Astrocyte (in vitro differentiated cells and primary cell): Measurements from ENCODE around the gene ENOX1.

ENCODE experiments used
- EZH2 ChIP-seq: IDR thresholded peaks from 2 replicates; pipeline ENCODE4 v1.6.1; 2012; ENCODE audit warnings: mild to moderate bottlenecking, low read length, inconsistent platforms; ENCODE audit not compliant: insufficient read depth
- TF ChIP-seq, protein P1 (sequence below): IDR thresholded peaks from 2 replicates; pipeline ENCODE4 v1.5.1; 2011; ENCODE audit warnings: low read depth, mild to moderate bottlenecking, inconsistent platforms, low read length, moderate library complexity; ENCODE audit not compliant: insufficient read depth

DNA sequence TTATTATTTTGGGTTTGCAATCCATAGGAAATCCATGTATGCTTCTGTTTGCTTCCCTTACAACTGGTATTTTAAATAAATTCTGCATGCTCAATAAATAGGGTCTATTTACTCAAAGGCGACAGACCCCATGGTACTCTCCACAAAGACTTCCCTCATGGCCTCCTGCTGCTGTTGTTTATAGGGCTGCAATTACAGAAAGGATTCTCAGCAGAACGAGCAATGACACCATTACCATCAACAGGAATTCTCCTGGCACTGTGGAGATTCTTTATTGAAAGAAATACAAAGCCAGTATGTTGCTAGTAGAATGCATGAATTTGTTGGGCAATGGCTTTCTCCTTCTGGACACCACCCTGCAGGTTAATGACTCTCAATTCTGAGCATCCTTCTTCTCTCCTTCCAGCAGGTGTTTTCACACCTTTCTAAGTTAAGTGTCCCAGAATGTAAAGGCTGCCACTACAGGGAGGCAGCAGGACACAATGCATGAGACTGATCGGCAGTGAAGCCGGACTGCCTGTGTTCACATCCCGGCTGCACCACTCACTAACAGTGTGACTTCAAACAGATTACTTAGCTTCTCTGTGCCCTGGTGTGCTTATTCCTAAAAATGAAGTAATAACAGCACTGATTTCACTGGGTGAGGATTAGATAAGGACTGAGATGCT, 403.1 kb downstream of the ENOX1 start:
- TF ChIP-seq, protein P1, sequence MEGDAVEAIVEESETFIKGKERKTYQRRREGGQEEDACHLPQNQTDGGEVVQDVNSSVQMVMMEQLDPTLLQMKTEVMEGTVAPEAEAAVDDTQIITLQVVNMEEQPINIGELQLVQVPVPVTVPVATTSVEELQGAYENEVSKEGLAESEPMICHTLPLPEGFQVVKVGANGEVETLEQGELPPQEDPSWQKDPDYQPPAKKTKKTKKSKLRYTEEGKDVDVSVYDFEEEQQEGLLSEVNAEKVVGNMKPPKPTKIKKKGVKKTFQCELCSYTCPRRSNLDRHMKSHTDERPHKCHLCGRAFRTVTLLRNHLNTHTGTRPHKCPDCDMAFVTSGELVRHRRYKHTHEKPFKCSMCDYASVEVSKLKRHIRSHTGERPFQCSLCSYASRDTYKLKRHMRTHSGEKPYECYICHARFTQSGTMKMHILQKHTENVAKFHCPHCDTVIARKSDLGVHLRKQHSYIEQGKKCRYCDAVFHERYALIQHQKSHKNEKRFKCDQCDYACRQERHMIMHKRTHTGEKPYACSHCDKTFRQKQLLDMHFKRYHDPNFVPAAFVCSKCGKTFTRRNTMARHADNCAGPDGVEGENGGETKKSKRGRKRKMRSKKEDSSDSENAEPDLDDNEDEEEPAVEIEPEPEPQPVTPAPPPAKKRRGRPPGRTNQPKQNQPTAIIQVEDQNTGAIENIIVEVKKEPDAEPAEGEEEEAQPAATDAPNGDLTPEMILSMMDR = no peak
- no peak for TF ChIP-seq EZH2
